Measurements from ENCODE around the gene SPATA46.

GRCh38 chr1:162342452-162342983 lies 34.1 kb downstream of the SPATA46 start:
- TF ChIP-seq POLR2A (IDR thresholded peaks at IDR 0.05), result no peak
- TF ChIP-seq CTCF (IDR thresholded peaks at IDR 0.05), result no peak
